CD4-positive, alpha-beta memory T cell (primary cell): ENCODE data around the gene KLHL22. TPM values are rescaled to one million over a fixed set of nuclear protein-coding genes. Genes with fewer than 3 reads are reported as not detected.
"Not testable (repeated sequence)": the region's sequence is repeated elsewhere in the genome, so short reads cannot be mapped to it uniquely, and the experiment has no call there.

ENCODE experiments used
- CTCF ChIA-PET: fragments of 350-600 bp; sonication (Branson Sonifier 250); formaldehyde crosslinking; loops from one replicate; lab custom pipeline; 2021; ENCODE audit warnings: inconsistent platforms; ENCODE audit not compliant: partially characterized antibody; lab: Charles Lee
- POLR2A ChIA-PET: fragments of 350-600 bp; sonication (Branson Sonifier 250); formaldehyde crosslinking; loops from one replicate; lab custom pipeline; 2021; ENCODE audit not compliant: partially characterized antibody; lab: Charles Lee
- DNase-seq, 5 donors: peaks; one replicate each; pipeline versions ENCODE4 v3.0.0 to v3.0.0-alpha.2; 2020 to 2022; ENCODE audit warnings: mixed read lengths in 1 of 5
- H3K27ac ChIP-seq: one replicate; pipeline ENCODE4 v1.7.0; 2013; ENCODE audit warnings: low read depth, low read length
- H3K27me3 ChIP-seq: 2 replicates; pipeline ENCODE4 v1.7.0; 2013; ENCODE audit warnings: mild to moderate bottlenecking, low read length, moderate library complexity; ENCODE audit not compliant: insufficient read depth
- H3K36me3 ChIP-seq: 2 replicates; pipeline ENCODE4 v1.7.0; 2013; ENCODE audit warnings: mild to moderate bottlenecking, low read length, moderate library complexity; ENCODE audit not compliant: insufficient read depth
- H3K4me1 ChIP-seq: 2 replicates; pipeline ENCODE4 v1.7.0; 2013; ENCODE audit warnings: mild to moderate bottlenecking, low read length, moderate library complexity; ENCODE audit not compliant: insufficient read depth
- H3K4me3 ChIP-seq, 2 donors: one replicate each; pipeline ENCODE4 v1.7.0; 2013; ENCODE audit warnings: low read length in 2 of 2, mild to moderate bottlenecking in 1 of 2
- H3K9me3 ChIP-seq, 2 donors: one replicate each; pipeline ENCODE4 v1.7.0; 2013; ENCODE audit warnings: low read length in 2 of 2, control low read depth in 1 of 2; ENCODE audit not compliant: control insufficient read depth in 1 of 2
- H3K27ac Mint-ChIP-seq, 7 donors: one replicate each; pipeline ENCODE4 v1.8.0; 2020 to 2021; ENCODE audit warnings: mixed read lengths in 7 of 7, mild to moderate bottlenecking in 6 of 7, inconsistent platforms in 3 of 7, moderate library complexity in 3 of 7
- H3K27me3 Mint-ChIP-seq, 2 donors: one replicate each; pipeline ENCODE4 v1.8.0; 2020 to 2021; ENCODE audit warnings: mixed read lengths in 2 of 2
- H3K36me3 Mint-ChIP-seq, 2 donors: one replicate each; pipeline ENCODE4 v1.8.0; 2020 to 2021; ENCODE audit warnings: mixed read lengths in 2 of 2, inconsistent platforms in 1 of 2, mild to moderate bottlenecking in 1 of 2
- H3K4me1 Mint-ChIP-seq, 4 donors: one replicate each; pipeline ENCODE4 v1.8.0; 2020 to 2021; ENCODE audit warnings: mixed read lengths in 4 of 4, mild to moderate bottlenecking in 1 of 4
- H3K4me3 Mint-ChIP-seq, 8 donors: one replicate each; pipeline ENCODE4 v1.8.0; 2020 to 2021; ENCODE audit warnings: mixed read lengths in 8 of 8, mild to moderate bottlenecking in 7 of 8, moderate library complexity in 6 of 8, inconsistent platforms in 3 of 8
- H3K9me3 Mint-ChIP-seq, 8 donors: one replicate each; pipeline ENCODE4 v1.8.0; 2020 to 2021; ENCODE audit warnings: mixed read lengths in 8 of 8, mild to moderate bottlenecking in 5 of 8, inconsistent platforms in 3 of 8, moderate library complexity in 1 of 8
- intact Hi-C: fragments of 100-400 bp; cut with micrococcal nuclease; formaldehyde crosslinking; loops from one replicate; pipeline ENCODE4 v1.15.1; 2023
- polyA plus RNA-seq, 2 donors: library from polyadenylated mRNA; unstranded; fragments of 300-500 nt; fragmentation: Illumina TruSeq; gene quantifications; one replicate each; pipeline ENCODE4 v1.2.3, GENCODE V29; 2021
- total RNA-seq, 2 experiments: library from RNA; stranded (reverse); gene quantifications; one replicate each; pipeline ENCODE4 v1.2.3, GENCODE V29; 2021

Gene KLHL22
- total and polyA plus RNA-seq, 4 experiments from 2014 or later, result 19.4 to 63.1 (median 42.0) TPM

GRCh38 chr22:20504293-20504922 is 8.8 kb upstream of the KLHL22 start:
- H3K27me3 Mint-ChIP-seq, H3K4me3 ChIP-seq, H3K9me3 Mint-ChIP-seq, H3K27ac ChIP-seq, H3K9me3 ChIP-seq, DNase-seq, H3K27me3 ChIP-seq, intact Hi-C loops, H3K36me3 ChIP-seq: not testable (repeated sequence)
- H3K4me1 ChIP-seq, result peaks cover 19% of the 10 kb centered on the region
- POLR2A ChIA-PET, result interaction anchor here (1.4 to 11.3 kb wide), 2 partner anchors 50 to 141 kb away, joined by 3 to 209 read pairs; no protein-coding TSS in a partner anchor
- CTCF ChIA-PET, result interaction anchor here (0.8 to 11.7 kb wide), 3 partner anchors 44 to 86 kb away, joined by 3 to 154 read pairs (median 4); no protein-coding TSS in a partner anchor
- peak overlapping the region in 1 of 7 donors; percentile 21 for H3K27ac Mint-ChIP-seq
- H3K4me1 Mint-ChIP-seq, result peaks cover 15 to 27% (median 23%) of the 10 kb centered on the region in 4 donors
- peak overlapping the region in 2 of 8 donors; percentile 10 to 45 for H3K4me3 Mint-ChIP-seq
- H3K36me3 Mint-ChIP-seq, result peaks cover 0 to 20% of the 10 kb centered on the region in 2 donors

GRCh38 chr22:20503816-20504215 is 8.2 kb upstream of the KLHL22 start:
- Mint-ChIP-seq H3K36me3 (peaks cover 0 to 14% of the 10 kb centered on the region in 2 donors), H3K27ac (peak overlapping the region in 1 of 7 donors; percentile 21), H3K27me3 (no peaks in the 10 kb centered on the region), H3K4me1 (peaks cover 9 to 21% (median 17%) of the 10 kb centered on the region in 4 donors), H3K4me3 (no peak overlapping the region), H3K9me3 (no peaks in the 10 kb centered on the region)
- DNase-seq, result no peak
- Histone ChIP-seq H3K9me3 (no peaks in the 10 kb centered on the region), H3K4me3 (no peak overlapping the region), H3K27ac (no peak overlapping the region), H3K27me3 (no peaks in the 10 kb centered on the region), H3K4me1 (peaks cover 13% of the 10 kb centered on the region), H3K36me3 (no peaks in the 10 kb centered on the region)
- ChIA-PET CTCF (interaction anchor here (0.8 kb wide), 1 partner anchor 85 kb away, joined by 4 read pairs; no protein-coding TSS in a partner anchor), POLR2A (interaction anchor here (1.4 kb wide), 1 partner anchor 141 kb away, joined by 3 read pairs; no protein-coding TSS in a partner anchor)
- intact Hi-C loops, result no loop called here

GRCh38 chr22:20499769-20500168 is 4.2 kb upstream of the KLHL22 start:
- Histone ChIP-seq H3K4me3 (no peak overlapping the region), H3K9me3 (no peaks in the 10 kb centered on the region), H3K27me3 (no peaks in the 10 kb centered on the region), H3K36me3 (no peaks in the 10 kb centered on the region), H3K4me1 (peaks cover 8% of the 10 kb centered on the region), H3K27ac (no peak overlapping the region)
- H3K9me3 Mint-ChIP-seq, result no peaks in the 10 kb centered on the region
- POLR2A ChIA-PET, result no interaction called here
- H3K4me3 Mint-ChIP-seq, result no peak overlapping the region
- peaks cover 0 to 5% of the 10 kb centered on the region in 2 donors for H3K36me3 Mint-ChIP-seq
- no peak overlapping the region for H3K27ac Mint-ChIP-seq
- intact Hi-C loops, result no loop called here
- CTCF ChIA-PET, result no interaction called here
- peaks cover 3 to 20% (median 10%) of the 10 kb centered on the region in 4 donors for H3K4me1 Mint-ChIP-seq
- H3K27me3 Mint-ChIP-seq, result no peaks in the 10 kb centered on the region
- DNase-seq, result no peak

GRCh38 chr22:20498913-20499312 is 3.3 kb upstream of the KLHL22 start:
- intact Hi-C loops, result no loop called here
- no peaks in the 10 kb centered on the region for H3K27me3 Mint-ChIP-seq
- H3K4me1 Mint-ChIP-seq, result peaks cover 7 to 29% (median 17%) of the 10 kb centered on the region in 4 donors
- H3K27ac Mint-ChIP-seq, result peak overlapping the region in 1 of 7 donors; percentile 46
- POLR2A ChIA-PET, result interaction anchor here (0.7 to 0.8 kb wide), 2 partner anchors 34 to 68 kb away, joined by 3 read pairs; no protein-coding TSS in a partner anchor
- no peaks in the 10 kb centered on the region for H3K9me3 Mint-ChIP-seq
- DNase-seq, result no peak
- no peaks in the 10 kb centered on the region for H3K36me3 ChIP-seq
- H3K36me3 Mint-ChIP-seq, result peaks cover 0 to 9% of the 10 kb centered on the region in 2 donors
- H3K4me3 ChIP-seq, result no peak overlapping the region
- H3K4me3 Mint-ChIP-seq, result peak overlapping the region in 1 of 8 donors; percentile 7
- no peak overlapping the region for H3K27ac ChIP-seq
- H3K4me1 ChIP-seq, result peaks cover 16% of the 10 kb centered on the region
- H3K9me3 ChIP-seq, result no peaks in the 10 kb centered on the region
- CTCF ChIA-PET, result interaction anchor here (0.8 to 1.9 kb wide), 8 partner anchors 35 to 81 kb away, joined by 3 to 8 read pairs (median 3); no protein-coding TSS in a partner anchor
- H3K27me3 ChIP-seq, result no peaks in the 10 kb centered on the region

- H3K9me3 ChIP-seq, result no peaks in the 10 kb centered on the region
- H3K4me1 ChIP-seq, result peaks cover 29% of the 10 kb centered on the region
- Mint-ChIP-seq H3K36me3 (peaks cover 0 to 9% of the 10 kb centered on the region in 2 donors), H3K4me3 (peak overlapping the region in 3 of 8 donors; percentile 24 to 49 (median 36)), H3K27ac (peak overlapping the region in 3 of 7 donors; percentile 60 to 82 (median 74)), H3K27me3 (no peaks in the 10 kb centered on the region), H3K4me1 (peaks cover 12 to 42% (median 28%) of the 10 kb centered on the region in 4 donors), H3K9me3 (no peaks in the 10 kb centered on the region)
- no peak overlapping the region for H3K4me3 ChIP-seq
- no peaks in the 10 kb centered on the region for H3K36me3 ChIP-seq
- intact Hi-C loops, result loop anchor here (2.0 kb wide), 1 partner anchor 41 kb away; no protein-coding TSS in a partner anchor
- CTCF ChIA-PET, result interaction anchor here (0.7 to 1.9 kb wide), 7 partner anchors 34 to 268 kb away, joined by 3 to 8 read pairs (median 3); no protein-coding TSS in a partner anchor
- POLR2A ChIA-PET, result no interaction called here
- DNase-seq, result no peak
- H3K27ac ChIP-seq, result no peak overlapping the region
- H3K27me3 ChIP-seq, result no peaks in the 10 kb centered on the region
These were observed 1.8 kb upstream of the KLHL22 start for GRCh38 chr22:20497426-20497825.

GRCh38 chr22:20495861-20496681 is 476 bp upstream of the KLHL22 start:
- peak; percentile 89 to 92 (median 91) for DNase-seq
- peaks cover 0 to 7% of the 10 kb centered on the region in 2 donors for H3K36me3 Mint-ChIP-seq
- ChIA-PET CTCF (interaction anchor here (1.0 to 3.7 kb wide), 4 partner anchors 31 to 75 kb away, joined by 3 to 30 read pairs (median 5); no protein-coding TSS in a partner anchor), POLR2A (interaction anchor here (1.0 to 8.9 kb wide), 5 partner anchors 27 to 67 kb away, joined by 3 to 93 read pairs (median 8); no protein-coding TSS in a partner anchor)
- H3K4me1 ChIP-seq, result peaks cover 42% of the 10 kb centered on the region
- peak overlapping the region; percentile 83 to 98 (median 95) for H3K27ac Mint-ChIP-seq
- H3K4me3 ChIP-seq, result peak overlapping the region; percentile 53 to 85
- intact Hi-C loops, result loop anchor here (1.0 to 2.0 kb wide), 5 partner anchors 11 to 78 kb away; partner anchors contain the start of gene MED15
- no peaks in the 10 kb centered on the region for H3K9me3 ChIP-seq
- no peaks in the 10 kb centered on the region for H3K9me3 Mint-ChIP-seq
- peak overlapping the region; percentile 90 to 96 (median 93) for H3K4me3 Mint-ChIP-seq
- H3K27ac ChIP-seq, result peak overlapping the region; percentile 91
- no peaks in the 10 kb centered on the region for H3K27me3 Mint-ChIP-seq
- no peaks in the 10 kb centered on the region for H3K27me3 ChIP-seq
- H3K36me3 ChIP-seq, result no peaks in the 10 kb centered on the region
- H3K4me1 Mint-ChIP-seq, result peaks cover 21 to 56% (median 40%) of the 10 kb centered on the region in 4 donors
